ENCODE measurements around the gene FIBIN. TPM values are rescaled to one million over a fixed set of nuclear protein-coding genes. Genes with fewer than 3 reads are reported as not detected.

The FIBIN gene
- total RNA-seq, 1 donor from 2014 or later = 0.75 TPM

DNA sequence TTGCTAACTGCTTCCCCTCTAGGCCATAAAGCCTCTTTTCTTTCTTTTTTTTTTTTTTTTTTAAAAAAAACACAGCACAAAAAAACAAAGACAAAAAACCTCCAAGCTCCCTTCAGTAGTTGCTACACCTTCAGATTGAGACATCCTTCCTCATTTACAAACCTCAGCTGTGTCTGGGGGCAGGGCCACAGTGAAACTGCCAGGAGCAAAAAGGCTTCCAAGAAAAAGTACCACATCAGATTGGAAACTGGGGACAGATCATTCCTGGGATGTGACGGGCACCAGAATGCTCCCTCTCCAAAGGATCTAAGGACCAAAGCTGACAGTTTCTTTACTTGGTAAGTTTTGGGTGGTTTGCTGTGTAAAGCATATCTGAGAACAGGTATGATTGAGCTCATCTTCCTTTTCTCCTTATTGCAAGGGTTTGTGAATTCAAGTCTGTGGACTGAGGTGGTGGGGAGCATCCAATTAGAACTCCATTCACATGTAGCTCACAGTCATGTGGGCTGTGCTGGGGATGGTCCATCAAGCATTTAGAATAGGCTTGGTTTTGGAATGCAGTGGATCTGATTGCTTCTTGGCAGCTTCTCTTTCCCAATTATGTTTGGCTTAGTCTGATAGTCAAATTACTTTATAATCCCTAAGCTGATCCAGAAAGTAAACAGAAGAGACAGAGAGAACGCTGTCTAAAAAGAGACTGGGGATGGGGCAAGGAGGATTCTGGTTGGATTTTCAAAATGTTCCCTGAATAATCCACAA is 47.4 kb downstream of the FIBIN start:
- no peaks in the 10 kb centered on the region for H3K36me3 ChIP-seq (ENCODE audit: insufficient read depth, low read length)
- H3K79me2 ChIP-seq (ENCODE audit: insufficient read depth, low read length) = no peaks in the 10 kb centered on the region
- no peak overlapping the region for H3K9ac ChIP-seq (ENCODE audit: low read length)
- H3K27me3 ChIP-seq (ENCODE audit: insufficient read depth, low read length) = no peaks in the 10 kb centered on the region
- DNase-seq (ENCODE audit: low read depth) (no peak), FAIRE-seq (no peak)
- no peaks in the 10 kb centered on the region for H4K20me1 ChIP-seq (ENCODE audit: insufficient read depth, low read length)
- no peak overlapping the region for H2AFZ ChIP-seq (ENCODE audit: low read depth, low read length)
- Mint-ChIP-seq H3K27me3 (ENCODE audit: low read depth, unreplicated experiment) (no peaks in the 10 kb centered on the region), H3K4me1 (ENCODE audit: low read depth, unreplicated experiment) (peaks cover 2% of the 10 kb centered on the region), H3K9me3 (ENCODE audit: unreplicated experiment) (peaks cover 15% of the 10 kb centered on the region), H3K36me3 (ENCODE audit: low read depth, unreplicated experiment) (peaks cover 2% of the 10 kb centered on the region), H3K4me3 (ENCODE audit: unreplicated experiment) (no peak overlapping the region), H3K27ac (ENCODE audit: unreplicated experiment) (no peak overlapping the region)
- no peak for TF ChIP-seq EZH2 (IDR thresholded peaks at IDR 0.05; ENCODE audit: insufficient read depth, low read length)
- TF ChIP-seq, protein P1, sequence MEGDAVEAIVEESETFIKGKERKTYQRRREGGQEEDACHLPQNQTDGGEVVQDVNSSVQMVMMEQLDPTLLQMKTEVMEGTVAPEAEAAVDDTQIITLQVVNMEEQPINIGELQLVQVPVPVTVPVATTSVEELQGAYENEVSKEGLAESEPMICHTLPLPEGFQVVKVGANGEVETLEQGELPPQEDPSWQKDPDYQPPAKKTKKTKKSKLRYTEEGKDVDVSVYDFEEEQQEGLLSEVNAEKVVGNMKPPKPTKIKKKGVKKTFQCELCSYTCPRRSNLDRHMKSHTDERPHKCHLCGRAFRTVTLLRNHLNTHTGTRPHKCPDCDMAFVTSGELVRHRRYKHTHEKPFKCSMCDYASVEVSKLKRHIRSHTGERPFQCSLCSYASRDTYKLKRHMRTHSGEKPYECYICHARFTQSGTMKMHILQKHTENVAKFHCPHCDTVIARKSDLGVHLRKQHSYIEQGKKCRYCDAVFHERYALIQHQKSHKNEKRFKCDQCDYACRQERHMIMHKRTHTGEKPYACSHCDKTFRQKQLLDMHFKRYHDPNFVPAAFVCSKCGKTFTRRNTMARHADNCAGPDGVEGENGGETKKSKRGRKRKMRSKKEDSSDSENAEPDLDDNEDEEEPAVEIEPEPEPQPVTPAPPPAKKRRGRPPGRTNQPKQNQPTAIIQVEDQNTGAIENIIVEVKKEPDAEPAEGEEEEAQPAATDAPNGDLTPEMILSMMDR (IDR thresholded peaks at IDR 0.05; ENCODE audit: insufficient read depth, low read depth, low read length) = no peak
- H3K9me3 ChIP-seq (ENCODE audit: insufficient read depth, low read depth, low read length) = no peaks in the 10 kb centered on the region
- H3K4me2 ChIP-seq (ENCODE audit: low read length) = no peak overlapping the region
- H3K4me1 ChIP-seq (ENCODE audit: insufficient read depth, low read length) = no peaks in the 10 kb centered on the region
- no peak overlapping the region for H3K4me3 ChIP-seq (ENCODE audit: insufficient read depth, low read depth, low read length)
- H3K27ac ChIP-seq (ENCODE audit: low read depth, low read length) = no peak overlapping the region

Other genes starting within 250 kb of the FIBIN start
- 0.39 and 0.62 TPM in 2 replicates for gene BBOX1, start 46.7 kb downstream of the FIBIN start, total RNA-seq

All from astrocyte (in vitro differentiated cells and primary cell).